GM18499 (cell line): Measurements from ENCODE around the gene GMDS.

ENCODE experiments used
- ATAC-seq: cut with Tn5 transposase; IDR thresholded peaks from one replicate; pipeline ENCODE4 v1.9.1; 2021; ENCODE audit warnings: moderate number of reproducible peaks; ENCODE audit not compliant: insufficient read depth, unreplicated experiment

Gene GMDS

GRCh38 chr6:1627827-1628560 lies 617.4 kb downstream of the GMDS start:
- ATAC-seq, result no peak

DNA sequence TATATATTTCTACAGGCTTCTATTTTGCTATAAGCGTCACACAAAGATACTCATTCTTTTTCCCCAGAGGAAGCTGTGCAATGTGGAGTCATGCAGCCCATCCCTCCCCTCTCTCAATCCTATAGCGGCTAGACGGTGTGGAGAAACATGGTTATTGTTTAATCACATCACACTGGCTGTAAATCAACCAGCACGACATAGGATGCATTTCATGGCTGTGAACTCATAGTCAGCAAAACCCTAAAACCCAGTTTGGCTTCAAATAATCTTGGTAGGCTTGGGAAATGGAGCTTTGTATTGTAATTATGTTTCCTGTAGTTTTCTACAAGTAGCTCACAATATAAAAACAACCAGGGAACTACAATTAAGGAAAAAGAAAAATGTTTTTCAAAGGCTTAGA lies 618.9 kb downstream of the GMDS start:
- no peak for ATAC-seq

- ATAC-seq, result no peak
Measured at GRCh38 chr6:1625794-1626435, 619.5 kb downstream of the GMDS start.

DNA sequence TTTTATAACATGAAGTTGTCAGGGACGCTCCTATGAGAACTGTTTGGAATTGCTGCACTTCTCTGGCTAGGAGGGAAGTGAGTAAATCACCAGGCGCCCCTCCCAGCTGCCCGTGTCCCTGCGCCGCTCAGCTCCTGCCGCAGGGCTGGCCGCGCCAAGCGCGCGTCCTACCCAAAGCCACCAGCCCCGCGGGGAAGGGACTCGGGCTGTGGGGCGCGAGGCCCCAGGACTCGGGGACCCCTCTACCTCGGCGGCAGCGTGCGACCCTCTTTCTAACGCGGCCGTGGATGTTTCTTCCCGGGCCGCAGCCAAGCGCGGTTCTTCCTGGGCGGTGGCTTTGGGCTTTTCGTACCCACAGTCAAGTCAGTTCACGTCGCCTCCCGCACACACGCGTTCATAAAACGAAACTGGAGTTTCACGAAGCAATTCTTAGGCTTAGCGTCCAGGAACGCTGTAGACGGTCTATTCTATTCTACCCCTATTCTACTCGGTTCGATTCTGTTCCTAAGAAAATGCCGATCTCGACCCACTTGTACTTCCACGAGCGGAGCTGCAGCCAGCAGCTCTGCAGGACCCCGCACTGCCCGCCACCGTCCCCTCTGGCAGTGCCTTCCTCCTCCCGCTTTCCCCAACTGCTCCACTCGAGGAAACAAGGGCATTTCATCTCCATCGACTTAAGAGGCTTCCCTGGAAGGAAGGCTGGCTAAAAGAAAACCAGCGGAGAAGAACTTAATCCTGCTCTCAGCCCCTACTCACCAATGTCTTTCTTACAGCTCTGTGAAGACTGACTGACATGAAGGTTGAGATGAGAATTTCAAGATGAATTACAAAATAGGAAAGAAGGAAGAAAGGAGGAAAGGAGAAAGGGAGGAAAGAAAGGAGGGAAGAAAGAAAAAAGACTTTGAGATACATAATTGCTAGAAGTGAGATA lies 620.3 kb downstream of the GMDS start:
- ATAC-seq, result no peak

GRCh38 chr6:1624058-1624850 lies 621.2 kb downstream of the GMDS start:
- no peak for ATAC-seq

GRCh38 chr6:1623769-1624057 lies 621.7 kb downstream of the GMDS start:
- no peak for ATAC-seq

DNA sequence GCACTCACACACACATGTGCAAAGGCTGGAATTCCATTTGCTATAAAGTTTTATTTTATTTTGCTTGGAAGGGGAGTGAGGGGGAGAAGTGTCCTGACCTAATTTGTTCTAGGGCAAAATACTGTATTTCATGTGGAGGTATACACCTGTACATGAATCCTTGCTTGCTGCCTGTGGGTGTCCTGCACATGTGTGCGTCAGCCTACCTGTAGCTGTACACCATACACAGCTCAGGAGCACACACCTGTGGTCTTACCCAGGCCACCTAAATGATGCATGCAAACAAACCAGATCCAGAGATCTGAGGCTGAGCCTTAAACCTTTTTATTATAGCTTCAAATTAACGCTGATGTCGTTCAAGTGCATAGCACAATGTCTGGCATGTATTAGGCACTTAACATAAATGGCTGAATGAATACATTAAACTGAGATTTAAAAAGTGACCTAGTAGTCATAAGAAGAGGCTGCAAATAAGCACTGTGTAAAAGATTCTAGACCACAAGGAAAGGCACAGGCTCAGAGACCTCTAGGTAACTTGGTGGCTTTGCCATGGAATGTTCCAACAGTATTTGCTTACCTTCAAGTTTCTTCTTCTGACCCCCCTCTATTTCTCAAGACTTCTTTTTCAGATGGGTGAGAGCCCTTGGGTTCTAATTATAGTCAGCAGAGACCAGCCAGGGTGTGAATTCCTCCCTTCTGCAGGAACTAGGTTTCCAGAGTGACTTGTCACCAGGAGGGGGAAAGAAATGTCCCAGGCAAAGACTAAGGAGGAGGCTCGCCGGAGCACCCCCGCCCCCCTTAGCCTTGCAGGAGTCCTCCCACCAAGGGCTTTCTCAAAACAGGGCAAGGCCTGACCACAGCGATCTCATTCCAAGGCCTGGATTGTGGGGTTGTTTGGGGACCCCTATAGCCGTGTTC lies 622.3 kb downstream of the GMDS start:
- ATAC-seq, result no peak

GRCh38 chr6:1622220-1622850 lies 623.1 kb downstream of the GMDS start:
- ATAC-seq, result no peak

DNA sequence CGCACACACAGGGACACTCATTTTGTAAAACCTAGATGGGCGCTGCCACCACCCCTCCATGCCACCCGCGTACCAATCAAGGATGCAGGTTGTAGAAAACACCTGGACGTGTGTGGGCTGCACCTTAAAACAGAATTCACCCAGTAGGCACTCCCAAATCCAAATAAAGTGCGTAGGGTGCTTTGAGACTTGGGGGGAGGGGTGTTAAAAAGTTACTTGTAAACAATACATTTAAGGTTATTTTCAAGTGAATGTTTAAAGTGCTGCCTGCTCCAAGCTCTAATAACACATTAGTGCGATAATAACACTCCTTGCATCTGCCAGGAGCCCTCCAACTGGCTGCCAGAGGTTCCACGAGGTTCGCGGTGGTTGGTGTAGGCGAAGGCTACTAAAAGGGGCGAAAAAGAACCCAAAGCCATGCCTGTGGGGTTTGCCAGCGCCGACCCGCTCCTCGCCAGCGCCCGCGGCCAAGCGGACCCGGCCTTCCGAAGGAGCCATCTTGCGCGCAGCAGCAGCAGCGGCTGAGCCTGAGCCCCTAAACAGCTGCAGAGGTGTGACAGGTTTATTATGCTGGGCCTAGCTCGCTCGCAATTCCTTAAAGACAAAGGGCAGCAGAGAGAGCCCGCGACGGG lies 624.2 kb downstream of the GMDS start:
- ATAC-seq, result no peak

DNA sequence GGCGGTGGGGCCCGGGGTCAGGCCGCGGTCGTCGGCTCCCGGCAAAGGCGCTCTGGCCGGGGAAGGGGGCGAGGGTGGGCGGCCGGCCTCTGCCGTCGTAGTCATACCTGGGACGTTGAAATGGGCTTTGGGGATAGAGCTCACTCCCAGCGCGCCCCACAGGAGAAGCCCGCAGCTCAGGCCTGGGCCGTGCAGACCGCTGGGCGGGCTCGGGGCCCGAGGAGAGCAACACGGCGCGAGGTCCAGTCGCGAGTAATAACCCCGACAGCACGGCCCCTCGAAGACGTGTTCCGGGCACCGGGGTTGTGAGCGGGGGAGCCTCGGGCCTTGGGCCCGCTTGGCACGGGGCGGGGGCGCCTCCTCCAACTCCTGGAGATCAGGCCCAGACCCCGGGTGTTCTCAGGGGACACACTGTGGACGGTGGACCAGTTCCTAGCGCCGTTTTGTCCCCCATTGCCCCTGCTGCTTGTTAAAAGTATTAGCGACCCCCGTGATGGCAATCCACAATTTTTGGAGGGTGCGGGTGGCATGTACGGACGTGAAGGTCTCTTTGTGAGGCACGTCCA lies 624.8 kb downstream of the GMDS start:
- ATAC-seq, result no peak

GRCh38 chr6:1619673-1620503 lies 625.5 kb downstream of the GMDS start:
- no peak for ATAC-seq

DNA sequence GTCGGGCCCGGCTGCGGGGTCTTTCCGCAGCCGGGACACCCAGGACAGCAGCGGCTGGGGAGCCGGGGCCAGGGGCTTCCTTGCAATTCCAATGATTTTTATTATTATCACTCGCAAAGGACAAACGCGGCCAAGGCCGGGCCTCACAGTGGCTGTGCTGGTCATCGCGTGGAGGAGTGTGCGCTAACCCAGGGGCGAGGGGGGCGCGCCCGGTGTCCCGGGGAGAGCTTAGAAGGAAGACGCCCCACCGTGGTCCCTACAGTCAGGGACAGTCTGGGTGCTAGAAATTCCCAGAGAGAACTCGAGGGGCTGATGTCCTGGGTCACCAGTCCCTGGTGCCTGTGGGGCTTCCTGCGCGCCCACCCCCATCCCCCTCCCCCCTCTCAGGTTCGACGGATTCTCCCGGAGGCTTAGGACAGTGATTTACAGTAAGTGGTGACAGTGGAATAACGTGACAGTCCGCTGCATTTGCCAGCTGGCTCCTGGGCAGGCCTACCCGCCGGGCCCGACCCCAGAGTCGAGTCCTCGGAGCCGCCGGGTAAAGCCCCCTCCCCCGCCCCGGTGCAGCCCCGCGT lies 626.2 kb downstream of the GMDS start:
- ATAC-seq, result no peak

DNA sequence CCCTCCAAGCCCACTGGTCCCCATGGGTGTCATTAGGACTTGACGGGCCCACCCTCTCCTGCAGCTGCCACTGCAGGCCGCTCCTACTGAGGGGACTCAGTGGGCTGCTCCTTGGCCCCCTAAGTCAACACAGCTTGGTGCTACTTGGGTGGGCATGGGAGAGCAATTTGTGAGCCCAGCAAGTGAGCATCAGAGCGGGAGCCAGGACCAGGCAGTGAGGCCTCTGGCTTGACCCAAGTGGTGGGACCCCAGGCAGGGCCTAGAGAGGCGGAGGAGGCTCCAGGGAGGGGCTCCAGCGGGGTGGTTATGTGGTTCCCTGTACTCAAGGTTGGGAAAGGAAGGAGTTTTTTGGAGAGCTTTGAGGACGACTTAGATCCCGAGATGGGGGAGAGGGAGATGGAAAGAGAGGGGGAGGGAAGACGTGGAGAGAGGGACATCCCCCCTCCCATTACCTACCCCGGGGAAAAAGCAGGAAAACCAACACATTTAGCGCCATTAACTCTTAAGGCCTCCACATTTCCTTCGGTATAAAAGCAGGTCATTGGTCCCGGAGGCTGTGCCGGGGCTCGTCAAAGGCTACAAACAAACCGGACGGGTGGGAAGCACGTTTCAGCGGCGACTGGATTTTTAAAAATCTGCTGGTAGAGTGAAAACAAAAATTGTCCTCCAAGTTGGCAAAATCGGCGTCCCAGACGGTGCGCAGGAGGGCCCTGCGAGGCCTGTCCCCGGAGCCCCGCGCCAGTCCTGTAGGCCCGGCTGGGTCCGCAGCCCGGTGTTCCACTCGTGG lies 626.9 kb downstream of the GMDS start:
- ATAC-seq, result no peak

GRCh38 chr6:1617466-1618310 lies 627.7 kb downstream of the GMDS start:
- no peak for ATAC-seq

DNA sequence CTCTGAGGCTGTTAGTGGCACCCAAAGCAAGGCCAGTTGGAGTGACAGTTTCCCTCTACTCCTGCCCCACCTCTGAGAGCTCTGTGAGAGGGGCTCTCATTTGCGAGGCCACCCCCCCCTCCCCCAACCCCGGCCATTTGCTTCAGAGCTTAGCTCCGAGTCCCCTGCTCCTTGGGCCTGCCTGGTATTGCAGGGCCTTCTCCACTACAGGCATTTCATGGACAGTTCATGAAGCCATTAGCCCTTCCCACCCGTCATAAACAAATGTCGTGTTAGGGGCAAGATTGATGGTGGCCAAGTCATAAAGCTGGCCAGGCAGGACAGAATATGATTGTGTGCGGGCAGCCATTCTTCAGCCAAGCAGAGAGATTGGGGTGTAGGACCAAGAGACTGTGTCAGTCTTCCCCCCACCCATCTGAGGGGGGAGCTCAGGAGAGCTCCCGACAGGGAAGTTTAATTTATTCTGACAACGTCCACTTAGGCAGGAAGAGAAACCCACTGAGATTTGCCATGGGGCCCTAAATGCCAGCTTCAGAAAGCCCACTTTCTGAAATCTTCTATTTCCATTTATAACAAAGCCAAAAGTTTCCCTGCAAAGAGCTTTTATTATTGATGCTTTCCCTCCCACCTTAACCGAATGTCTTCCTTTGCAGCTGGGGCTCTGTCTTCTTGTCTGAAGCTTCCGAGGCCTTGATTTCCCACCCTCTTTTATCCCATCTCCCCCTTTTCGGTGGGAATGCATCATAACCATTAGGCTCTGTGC lies 628.5 kb downstream of the GMDS start:
- no peak for ATAC-seq
